GM21423 (cell line): ENCODE results near the gene CCS.
"Not testable (repeated sequence)": the region's sequence is repeated elsewhere in the genome, so short reads cannot be mapped to it uniquely, and the experiment has no call there.

Source experiments
- ATAC-seq: cut with Tn5 transposase; IDR thresholded peaks from one replicate; pipeline ENCODE4 v1.9.1; 2021; ENCODE audit warnings: mild to moderate bottlenecking, moderate library complexity; ENCODE audit not compliant: unreplicated experiment

CCS gene

GRCh38 chr11:66561178-66561974 is 31.6 kb upstream of the CCS start:
- ATAC-seq: no peak

DNA sequence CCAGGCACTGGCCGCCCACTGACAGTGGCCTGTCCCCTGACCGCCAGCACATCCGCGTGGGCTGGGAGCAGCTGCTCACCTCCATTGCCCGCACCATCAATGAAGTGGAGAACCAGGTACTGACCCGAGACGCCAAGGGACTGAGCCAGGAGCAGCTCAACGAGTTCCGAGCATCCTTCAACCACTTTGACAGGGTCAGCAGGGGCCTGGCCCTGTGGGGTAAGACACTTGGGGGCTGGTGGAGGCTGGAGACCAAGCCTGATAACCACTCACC is 31.1 kb upstream of the CCS start:
- no peak for ATAC-seq

- no peak for ATAC-seq
Measured at GRCh38 chr11:66562275-66562674, 30.7 kb upstream of the CCS start.

DNA sequence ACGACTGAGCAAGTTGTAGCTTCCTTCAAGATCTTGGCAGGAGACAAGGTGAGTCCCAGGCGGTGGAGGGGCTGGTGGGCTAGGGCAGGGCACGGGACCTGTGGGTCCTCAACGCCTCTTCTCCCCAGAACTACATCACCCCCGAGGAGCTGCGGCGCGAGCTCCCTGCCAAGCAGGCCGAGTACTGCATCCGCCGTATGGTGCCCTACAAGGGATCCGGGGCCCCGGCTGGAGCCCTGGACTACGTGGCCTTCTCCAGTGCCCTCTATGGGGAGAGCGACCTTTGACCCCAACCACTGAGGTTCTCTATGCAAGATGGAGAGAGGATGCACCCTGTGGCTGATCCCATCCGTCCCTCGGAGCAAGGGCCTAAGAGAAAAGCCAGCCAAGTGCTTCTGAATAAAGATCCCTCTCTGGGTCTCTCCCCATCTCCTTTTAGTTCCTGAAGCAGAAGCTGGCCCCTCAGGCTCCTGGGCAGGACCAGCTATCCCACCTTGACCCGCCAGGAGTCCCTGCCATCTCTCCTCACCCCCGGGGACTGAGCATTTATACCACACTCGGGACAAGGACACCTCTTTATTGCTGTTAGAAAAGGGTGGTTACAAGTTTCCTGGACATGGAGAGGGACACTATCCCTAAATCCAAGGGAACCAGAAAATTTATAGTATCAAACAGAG is 29.9 kb upstream of the CCS start:
- no peak for ATAC-seq

DNA sequence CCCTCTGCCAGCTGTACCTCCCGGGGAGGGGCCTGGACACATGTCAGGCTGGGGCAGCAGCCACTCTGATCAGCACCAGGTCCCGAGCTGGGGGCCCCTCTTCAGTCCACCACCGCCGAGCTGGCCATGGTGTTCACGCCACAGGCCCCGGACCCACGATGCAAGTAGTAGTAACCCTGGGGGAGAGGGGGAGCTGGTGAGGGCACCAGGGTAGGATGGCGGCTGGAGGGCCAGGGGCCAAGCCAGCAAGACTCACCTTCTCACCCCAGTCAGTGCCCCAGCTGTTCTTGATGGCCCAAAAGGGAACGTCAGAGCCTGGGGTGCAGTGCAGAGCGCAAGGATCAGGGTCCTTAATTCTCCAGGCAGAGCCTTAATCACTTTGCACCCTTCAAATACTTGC is 29.2 kb upstream of the CCS start:
- no peak for ATAC-seq

DNA sequence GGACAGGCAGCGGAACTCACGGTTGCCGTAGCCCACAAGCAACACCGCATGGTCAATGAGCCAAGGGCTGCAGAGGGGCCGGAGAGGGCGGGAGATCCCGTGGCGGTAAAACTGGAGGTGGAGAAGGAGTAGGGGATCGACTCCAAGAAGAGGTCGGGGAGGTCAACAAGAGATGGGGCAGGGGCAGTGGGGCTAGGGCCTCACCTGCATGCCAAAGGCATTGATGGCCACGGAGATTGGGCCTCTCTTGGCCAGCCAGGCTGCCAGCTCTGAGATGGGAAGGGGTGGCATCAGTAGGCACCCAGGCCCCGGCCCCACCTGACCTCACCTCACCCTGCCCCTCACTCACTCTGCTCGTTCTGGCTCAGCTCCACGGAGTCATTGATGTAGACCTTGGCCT is 28.4 kb upstream of the CCS start:
- ATAC-seq: no peak

GRCh38 chr11:66564984-66565383 is 28.0 kb upstream of the CCS start:
- ATAC-seq: no peak

GRCh38 chr11:66566221-66566620 is 26.8 kb upstream of the CCS start:
- no peak for ATAC-seq

GRCh38 chr11:66567787-66568123 is 25.2 kb upstream of the CCS start:
- no peak for ATAC-seq

DNA sequence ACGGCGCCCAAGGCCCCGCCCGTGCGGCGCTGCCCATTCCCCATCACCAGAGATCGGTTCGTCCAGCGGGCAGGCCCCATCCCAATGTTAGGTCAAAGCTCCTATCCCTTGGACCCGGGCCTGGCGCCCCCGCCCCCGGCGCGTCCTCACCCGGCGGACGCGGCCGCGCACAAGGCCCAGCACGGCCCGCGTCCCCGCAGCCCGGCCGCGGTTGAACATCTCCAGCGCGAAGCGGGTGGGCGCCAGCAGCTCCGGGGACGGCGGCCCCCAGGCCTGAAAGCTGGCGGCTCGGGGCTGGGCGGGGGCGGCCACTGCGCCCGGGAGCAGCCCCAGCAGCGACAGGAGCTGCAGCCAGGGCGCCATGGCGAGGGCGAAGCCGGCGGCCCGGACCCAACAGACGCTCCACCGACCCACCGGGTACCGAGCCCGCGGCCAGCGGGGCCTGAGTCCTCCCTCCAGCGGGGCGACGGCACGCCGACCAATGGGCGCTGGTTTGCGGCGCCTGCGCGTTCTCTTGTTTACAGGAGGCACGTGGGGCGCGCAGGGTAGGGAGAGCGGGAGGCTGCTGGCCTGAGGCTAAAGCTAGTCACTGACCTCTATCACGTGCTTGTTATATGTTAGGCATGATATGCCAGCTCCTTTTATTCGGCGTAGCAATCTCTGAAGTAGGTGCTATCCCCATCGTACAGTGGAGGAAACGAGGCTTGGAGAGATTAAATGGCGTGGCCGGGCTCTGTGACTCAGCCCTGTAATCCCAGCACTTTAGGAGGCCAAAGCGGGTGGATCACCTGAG is 24.7 kb upstream of the CCS start, which contains the start of gene CTSF:
Gene CTSF, minus strand, starts transcription at position 483 of the 793 bp plus-strand sequence. Its CDS starts 120 bp downstream, at position 363.
- no peak for ATAC-seq

DNA sequence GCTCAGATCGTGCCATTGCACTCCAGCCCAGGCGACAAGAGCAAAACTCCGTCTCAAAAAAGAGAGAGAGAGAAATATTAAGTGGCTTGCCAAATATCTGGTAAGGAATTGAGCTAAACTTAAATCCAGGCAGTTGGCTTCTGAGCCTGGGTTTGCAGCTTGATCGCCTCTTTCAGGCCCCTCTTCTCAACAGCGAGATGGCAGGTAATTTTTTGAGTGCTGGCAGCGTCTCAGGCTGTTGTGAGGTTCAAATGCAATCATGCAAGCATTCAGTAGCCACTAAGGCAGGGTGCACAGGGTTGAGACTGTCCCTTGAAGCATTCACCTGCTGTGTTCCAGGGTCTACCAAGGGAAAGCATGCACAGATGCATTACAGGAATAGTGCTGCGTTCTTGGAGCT is 23.9 kb upstream of the CCS start:
- ATAC-seq: no peak

GRCh38 chr11:66570079-66570849 is 22.7 kb upstream of the CCS start:
- no peak for ATAC-seq

GRCh38 chr11:66570850-66571180 is 22.2 kb upstream of the CCS start:
- no peak for ATAC-seq

- ATAC-seq: no peak
Measured at GRCh38 chr11:66579017-66579606, 13.9 kb upstream of the CCS start.

DNA sequence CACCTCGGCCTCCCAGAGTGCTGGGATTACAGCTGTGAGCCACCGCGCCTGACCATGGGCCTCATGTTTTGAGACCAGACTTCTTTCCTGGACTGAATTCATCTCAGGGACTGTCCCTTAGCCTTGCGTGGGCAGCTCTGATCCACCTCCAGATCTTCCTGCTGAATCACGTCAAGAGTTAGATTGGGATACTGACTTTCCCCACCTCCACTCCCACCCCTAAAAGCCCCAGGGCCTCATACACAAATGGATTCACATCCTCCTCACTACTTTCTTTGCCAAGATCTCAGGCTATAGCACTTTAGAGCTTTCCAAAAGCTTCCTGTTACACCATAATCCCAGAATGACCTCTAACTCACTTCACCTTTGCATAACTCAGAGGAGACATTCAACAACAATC is 12.2 kb upstream of the CCS start:
- no peak for ATAC-seq

- no peak for ATAC-seq
Measured at GRCh38 chr11:66581261-66581660, 11.7 kb upstream of the CCS start.

GRCh38 chr11:66582565-66583147 is 10.3 kb upstream of the CCS start:
- not testable (repeated sequence) for ATAC-seq

DNA sequence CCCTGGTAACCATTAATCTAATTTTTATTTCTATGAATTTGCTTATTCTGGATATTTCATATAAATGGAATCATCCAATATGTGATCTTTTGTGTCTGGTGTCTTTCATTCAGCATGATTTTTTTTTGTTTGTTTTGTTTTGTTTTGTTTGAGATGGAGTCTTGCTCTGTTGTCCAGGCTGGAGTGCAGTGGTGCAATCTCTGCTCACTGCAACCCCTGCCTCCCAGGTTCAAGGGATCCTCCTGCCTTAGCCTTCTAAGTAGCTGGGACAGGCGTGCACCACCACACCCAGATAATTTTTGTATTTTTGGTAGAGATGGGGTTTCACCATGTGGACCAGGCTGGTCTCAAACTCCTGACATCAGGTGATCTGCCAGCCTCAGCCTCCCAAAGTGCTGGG is 7.5 kb upstream of the CCS start:
- not testable (repeated sequence) for ATAC-seq

DNA sequence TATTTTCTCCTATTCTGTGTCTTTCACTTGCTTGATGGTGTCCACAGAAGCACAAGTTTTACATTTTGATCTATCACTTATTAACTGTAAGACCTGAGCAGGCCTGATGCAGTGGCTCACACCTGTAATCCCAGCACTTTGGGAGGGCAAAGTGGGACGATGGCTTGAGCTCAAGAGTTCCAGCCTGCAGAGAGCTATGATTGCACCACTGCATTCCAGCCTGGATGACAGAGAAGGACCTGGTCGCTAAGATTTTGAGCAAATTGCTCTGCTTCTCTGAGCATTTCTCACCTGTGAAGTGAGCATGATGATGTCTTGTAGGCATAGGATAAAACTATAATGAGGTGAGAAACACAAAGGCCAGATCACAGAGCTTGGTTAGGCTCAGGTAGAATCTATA is 6.8 kb upstream of the CCS start:
- ATAC-seq: no peak

GRCh38 chr11:66589315-66589714 is 3.7 kb upstream of the CCS start:
- not testable (repeated sequence) for ATAC-seq
